GM10847 (cell line): Measurements from ENCODE around the gene LGALS7.

Experiments
- POLR2A ChIP-seq: IDR thresholded peaks from 2 replicates; pipeline ENCODE4 v1.6.1; 2011; ENCODE audit not compliant: insufficient read length; ENCODE audit errors: extremely low read depth

LGALS7 gene

DNA sequence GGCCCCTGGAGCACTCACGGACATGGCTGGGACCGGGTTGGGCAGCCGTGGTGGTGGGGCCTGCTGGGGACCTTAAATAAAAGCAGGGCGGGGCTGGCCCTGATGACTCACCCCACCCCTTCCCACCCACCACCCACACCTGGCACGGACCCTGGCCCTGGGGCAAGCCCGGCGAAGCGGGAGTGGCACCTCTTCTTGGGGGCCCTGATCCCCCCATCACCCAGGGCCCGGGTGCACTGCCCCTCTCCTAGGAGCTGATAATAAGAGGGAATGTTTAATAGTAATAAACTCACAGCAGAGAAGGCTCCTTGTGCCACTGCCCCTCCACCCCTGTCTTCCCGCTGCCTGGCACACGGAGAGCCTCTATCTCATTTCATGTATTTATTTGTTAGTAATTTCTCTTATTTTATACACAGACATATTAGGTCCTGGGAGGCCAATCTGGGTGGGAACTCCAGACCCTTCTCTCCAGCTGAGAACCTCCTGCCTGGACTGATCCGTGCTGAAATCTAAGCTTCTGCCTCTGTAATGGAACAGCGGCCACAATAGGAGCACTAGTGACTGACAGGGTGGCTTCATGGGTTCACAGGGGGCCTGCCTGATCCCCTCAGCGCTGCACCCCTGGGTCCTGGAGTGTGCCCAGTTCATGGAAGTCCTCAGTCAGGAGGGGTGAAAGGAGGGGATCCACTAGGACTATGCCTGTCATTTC is at the start of gene LGALS7:
Gene LGALS7, minus strand, starts transcription at position 49 of the 709 bp plus-strand sequence. Its CDS starts 25 bp downstream, at position 24.
- TF ChIP-seq POLR2A: no peak

DNA sequence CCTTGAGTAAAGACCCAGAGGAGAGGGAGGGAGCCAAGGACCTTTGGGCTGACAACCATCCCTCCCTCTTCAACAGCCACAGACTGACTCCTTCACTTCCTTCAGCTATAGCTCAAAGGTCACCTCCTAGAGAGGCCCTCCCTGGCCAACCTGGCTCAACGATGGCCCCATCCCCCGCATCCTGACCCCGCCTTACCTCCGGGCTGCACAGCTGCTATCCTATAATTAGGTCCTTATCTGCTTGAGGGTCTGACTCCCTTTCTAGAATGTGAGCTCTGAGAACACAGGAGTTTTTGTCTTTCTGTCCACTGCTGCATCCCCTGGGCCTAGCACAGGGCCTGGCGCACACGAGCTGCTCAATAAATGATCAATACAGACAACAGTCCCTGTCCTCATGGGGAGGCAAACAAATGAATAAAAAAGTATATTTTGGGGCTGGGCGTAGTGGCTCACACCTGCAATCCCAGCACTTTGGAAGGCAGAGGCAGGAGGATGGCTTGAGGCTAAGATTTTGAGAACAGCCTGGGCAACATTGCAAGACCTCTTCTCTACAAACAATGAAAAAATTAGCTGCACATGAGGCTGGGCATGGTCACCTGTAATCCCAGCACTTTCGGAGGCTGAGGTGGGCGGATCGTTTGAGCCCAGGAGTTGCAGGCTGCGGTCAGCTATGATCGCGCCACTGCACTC is 46.1 kb upstream of the LGALS7 start:
- no peak for TF ChIP-seq POLR2A

GRCh38 chr19:38817081-38817480 is 43.8 kb upstream of the LGALS7 start:
- TF ChIP-seq POLR2A: no peak

- no peak for TF ChIP-seq POLR2A
Observed at GRCh38 chr19:38816131-38816750, 42.9 kb upstream of the LGALS7 start.

GRCh38 chr19:38815059-38816001 is 42.0 kb upstream of the LGALS7 start:
- TF ChIP-seq POLR2A: no peak

GRCh38 chr19:38813323-38813722 is 40.0 kb upstream of the LGALS7 start:
- TF ChIP-seq POLR2A: no peak

- TF ChIP-seq POLR2A: no peak
Observed at GRCh38 chr19:38812841-38813320, 39.6 kb upstream of the LGALS7 start, which contains the start of gene LGALS4. TSS of gene LGALS4 (minus strand) at chr19:38812945. CDS start at chr19:38812886, 59 bp downstream.

DNA sequence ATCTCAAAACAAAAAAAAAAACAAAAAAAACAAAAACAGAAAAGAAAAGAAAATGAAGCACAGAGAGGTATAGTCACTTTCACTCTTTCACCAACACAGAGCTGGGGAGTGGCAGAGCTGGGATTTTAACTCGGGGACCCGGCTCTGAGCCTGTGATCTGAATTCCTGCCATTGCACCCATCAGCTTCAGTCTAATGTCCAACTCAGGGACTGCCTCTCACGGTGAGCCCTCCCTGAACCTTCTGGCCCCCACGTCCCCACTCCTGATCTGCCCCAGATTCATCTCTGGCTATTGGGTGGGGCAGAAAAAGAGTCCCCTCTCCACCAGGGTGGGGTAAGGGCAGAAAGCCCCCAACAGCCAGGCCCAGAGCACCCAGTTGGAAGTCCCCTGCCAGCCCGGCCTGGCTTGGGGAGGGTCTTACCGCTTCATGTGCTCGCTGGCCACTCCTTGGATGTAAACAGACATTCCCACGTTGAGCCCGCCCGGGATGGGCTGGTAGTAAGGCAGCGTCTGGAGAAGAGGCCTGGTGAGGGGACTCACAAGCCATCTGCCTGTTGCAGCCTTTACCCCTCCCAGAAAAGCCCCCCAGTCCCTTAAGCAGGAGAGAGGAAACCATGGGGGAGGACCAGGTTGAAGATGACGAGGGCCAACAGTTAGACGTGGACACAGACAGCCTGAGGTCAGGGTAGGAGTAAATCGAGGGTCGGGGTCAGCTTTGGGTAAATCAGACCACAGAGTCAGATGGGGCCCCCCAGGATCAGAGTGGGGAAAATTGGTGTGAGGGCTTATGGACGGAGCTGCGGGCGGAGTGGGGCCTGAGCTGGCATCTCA is 38.9 kb upstream of the LGALS7 start:
- TF ChIP-seq POLR2A: no peak

DNA sequence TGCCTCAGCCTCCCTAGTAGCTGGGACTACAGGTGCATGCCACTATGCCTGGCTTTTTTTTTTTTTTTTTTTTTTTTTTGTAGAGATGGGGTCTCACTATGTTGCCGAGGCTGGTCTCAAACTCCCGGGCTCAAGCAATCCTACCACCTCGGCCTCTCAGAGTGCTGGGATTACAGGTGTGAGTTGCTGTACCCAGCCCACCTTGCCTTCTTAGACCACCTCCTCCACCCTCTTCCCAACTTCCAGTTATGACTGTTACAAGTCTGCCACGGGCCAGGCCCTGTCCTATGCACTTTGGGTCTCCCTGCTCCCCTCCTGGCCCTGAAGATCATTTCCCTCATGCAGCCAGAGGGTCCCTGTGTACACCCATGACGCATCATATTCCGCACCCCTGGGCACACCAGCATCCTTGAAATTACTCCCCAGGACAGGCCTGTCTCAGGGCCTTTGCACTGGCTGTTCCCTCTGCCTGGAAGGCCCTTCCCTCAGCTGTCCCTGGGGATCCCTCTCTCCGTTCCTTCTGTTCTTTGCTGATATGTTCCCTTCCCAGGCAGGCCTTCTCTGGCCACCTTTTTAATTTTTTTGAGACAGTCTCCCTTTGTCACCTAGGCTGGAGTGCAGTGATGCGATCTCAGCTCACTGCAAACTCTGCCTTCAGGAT is 36.4 kb upstream of the LGALS7 start:
- TF ChIP-seq POLR2A: no peak

DNA sequence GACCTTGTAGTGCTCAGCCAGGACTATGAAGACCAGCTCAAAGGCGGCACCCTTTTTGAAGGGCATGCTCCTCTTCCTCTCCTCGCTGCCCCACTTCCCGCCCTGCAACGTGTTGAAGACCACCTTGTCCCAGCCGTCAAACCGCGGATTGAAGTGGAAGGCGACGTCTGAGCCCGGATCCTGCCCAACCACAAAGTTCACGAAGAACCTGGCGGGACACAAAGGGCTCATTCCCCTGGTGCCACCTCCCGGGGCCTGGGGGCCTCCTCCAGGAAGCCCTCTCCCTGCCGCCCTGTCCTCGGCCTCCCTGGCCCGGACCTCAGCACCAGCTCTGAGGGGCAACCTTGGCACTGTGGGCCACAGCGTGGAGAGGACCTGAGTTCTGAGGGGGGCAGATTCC is 35.4 kb upstream of the LGALS7 start:
- no peak for TF ChIP-seq POLR2A

GRCh38 chr19:38806371-38806770 is 33.1 kb upstream of the LGALS7 start:
- TF ChIP-seq POLR2A: no peak

- TF ChIP-seq POLR2A: no peak
Observed at GRCh38 chr19:38805180-38805579, 31.9 kb upstream of the LGALS7 start.

DNA sequence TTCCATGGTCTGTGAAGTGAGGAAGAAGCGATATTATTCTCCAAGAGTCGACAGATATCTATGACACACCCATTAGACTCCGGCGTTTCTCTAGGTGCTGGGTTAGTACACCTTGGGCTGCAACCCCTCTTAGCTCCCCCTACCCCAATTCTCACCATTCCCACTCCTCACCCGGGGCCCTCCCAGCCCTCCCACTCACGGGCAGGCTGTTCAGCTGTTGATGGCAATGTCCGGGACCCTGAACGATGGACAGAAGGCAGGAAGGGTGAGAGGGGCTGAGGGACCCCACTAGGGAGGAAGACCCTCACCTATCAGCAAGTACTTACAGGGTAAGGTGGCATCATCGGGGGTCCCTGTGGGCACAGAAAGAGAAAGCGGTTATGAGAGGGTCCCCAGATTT is 30.2 kb upstream of the LGALS7 start:
- TF ChIP-seq POLR2A: no peak
